ENCODE data around the gene PHEX.
A peak's percentile ranks its signal among the peaks of the same experiment; 100 is the strongest.

The PHEX gene

GRCh38 chrX:22105971-22106370 is 73.8 kb downstream of the PHEX start:
- DNase-seq = no peak

GRCh38 chrX:22109442-22109841 is 77.3 kb downstream of the PHEX start:
- no peak for DNase-seq

DNA sequence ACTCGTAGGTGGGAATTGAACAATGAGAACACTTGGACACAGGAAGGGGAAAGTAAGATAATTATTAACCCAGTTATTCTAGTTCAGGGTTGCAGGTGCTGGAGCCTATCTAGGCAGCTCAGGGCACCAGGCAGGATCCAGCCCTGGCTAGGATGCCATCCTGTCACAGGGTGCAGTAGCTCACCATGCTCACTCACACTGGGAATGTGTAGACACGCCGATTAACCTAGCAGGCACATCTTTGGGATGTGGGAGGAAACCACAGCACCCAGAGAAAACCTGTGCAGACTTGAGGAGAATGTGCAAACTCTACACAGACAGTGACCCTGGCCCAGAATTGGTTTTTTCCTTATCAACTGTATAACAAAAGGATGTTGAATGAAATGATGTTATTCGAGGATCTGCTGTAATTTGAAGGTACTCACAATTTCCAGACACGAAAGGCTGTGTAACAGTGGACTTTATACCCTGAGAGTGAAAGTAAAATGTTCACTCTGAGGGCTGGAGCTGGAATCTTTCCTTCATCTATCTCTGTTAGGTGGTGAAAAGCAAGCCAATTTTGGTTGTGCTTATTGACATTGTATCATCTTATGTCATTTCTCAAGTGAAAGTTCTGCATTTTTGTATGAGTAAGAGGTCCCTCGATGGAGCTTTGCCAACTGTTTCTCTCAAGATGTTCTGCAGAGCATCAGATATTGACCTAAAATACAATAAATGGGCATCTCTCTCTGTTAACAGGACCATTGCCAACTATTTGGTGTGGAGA is 78.8 kb downstream of the PHEX start:
- DNase-seq = no peak

DNA sequence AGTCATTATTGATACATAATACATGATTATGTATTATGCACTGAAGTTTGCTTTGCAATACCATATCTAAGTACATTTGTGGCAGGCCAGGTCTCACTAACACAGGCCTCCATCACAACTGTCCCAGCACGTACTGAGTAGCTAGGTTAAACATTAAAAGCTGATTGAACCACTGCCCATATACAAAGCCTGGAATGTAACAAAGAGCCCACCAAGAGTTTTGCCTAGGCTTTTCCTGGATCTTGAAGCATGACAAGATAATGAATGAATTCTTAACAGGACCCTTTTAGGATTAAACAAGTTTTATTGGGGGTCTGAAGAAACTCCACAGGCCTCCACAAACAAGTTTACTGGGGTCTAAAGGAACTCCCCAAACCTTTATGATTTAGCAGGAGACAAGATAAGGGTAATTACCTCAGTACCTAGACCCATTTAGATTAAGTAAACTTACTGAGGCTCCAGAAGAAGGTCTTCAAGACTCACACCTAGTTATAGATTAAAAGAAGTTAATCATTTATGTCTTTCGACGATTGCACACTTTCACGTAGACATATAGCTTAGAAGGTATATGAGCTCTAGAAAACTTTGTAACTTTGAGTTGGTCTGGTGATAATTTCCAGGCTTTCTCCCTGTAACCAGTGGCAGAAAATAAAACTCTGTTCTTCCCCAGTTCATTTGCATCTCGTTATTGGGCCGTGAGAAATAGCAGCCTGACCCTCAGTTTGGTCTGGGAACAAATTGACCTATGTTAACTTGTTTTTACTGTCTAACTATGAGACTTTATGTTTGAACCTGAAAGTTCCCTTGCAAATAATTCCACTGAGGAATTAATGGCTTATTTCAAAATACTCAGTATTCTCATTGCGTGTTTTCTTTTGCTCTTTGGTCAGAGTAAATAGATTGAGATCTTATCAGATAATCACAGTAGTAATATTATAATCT is 84.8 kb downstream of the PHEX start:
- no peak for DNase-seq

GRCh38 chrX:22117633-22118032 is 85.5 kb downstream of the PHEX start:
- no peak for DNase-seq

- DNase-seq = no peak
Measured at GRCh38 chrX:22118161-22118830, 86.2 kb downstream of the PHEX start.

GRCh38 chrX:22121161-22121560 is 89.0 kb downstream of the PHEX start:
- no peak for DNase-seq

DNA sequence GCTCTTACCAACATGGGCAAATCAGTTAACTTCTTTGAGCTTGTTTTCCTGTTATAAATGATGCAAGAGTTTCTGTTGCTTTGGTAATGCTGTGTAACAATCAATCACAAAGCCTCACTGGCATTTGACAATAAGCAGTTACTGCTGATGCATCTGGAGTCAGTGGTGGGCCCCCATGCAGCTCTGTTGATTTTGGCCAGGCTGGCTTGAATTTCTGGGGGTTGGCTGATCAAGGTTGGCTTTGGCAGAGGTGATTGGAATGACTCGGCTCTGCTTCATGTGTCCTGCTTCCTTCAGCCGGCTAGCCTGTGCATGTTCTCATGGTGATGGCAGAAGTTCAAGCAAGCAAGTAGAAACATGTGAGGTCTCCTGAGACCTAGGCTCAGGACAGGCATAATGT is 90.4 kb downstream of the PHEX start:
- no peak for DNase-seq

DNA sequence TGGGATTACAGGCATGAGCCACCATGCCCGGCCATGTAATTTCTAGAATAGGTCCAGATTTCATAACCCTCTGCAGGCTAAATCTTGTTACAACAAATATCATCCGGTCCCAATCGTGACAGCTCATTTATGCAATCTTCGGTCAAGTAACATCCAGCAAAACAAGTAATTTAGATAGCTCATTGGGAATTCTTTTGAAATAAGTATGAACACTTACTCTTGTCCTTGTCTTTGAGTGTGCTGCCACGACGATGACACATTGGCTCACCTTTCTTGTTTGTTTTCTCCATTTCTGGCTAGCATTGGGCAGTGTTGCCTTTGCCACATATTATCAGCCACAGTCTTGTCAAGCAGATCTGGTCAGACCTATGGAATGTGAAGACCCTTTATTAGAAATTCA is 92.0 kb downstream of the PHEX start:
- DNase-seq = no peak

DNA sequence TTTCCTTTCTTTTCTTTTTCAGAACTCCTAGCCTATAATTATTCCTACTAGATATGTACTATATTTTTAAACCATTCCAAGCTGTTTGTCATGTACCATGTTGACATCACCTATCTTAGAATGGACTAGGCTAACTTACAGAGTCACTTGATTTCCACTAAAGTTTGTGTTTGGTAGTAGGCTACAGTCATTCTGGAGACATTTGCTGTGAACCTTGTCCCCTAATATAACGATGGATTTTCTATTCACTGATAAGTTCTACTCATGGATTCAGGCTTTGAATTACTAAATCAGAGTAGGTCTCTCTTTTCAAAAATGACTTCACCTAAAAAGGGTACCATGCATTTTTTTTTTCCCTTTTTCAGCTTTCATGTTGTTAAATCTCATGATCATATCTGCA is 93.4 kb downstream of the PHEX start:
- DNase-seq = no peak

DNA sequence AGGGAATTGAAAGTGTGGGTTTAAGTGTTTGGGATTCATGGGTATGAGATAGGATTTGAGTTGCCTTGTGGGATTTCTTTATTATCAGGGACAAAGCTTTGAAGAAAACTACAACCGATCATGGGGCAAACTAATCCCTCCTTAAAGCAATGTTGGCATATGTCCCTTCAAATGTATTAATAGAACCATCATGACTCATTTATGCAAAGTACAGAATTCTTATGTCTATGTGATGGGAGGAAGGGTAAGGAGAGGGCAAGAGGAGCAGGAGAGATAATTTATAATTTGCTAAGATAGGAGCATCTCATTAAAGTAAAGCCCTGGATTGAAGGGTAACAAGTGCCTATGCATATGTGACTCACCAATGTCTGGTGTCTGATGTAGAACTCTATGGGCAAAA is 94.2 kb downstream of the PHEX start:
- no peak for DNase-seq

DNA sequence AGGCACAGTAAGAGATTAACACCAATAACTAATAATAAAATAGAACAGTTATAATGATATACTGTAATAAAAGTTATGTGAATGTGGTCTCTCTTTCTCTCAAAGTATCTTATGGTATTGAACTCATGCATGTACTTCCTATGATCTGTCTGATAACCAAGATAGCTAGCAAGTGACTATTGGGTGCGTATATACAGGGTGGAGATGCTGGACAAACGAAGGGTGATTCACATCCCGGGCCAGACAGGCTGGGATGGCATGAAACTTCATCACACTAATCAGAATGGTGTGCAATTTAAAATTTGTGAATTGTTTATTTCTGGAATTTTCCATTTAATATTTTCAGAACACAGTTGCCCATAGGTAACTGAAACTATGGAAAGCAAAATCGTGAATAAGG is 96.8 kb downstream of the PHEX start:
- no peak for DNase-seq

- DNase-seq = no peak
Measured at GRCh38 chrX:22134681-22135080, 102.6 kb downstream of the PHEX start.

- DNase-seq = no peak
Measured at GRCh38 chrX:22135171-22135711, 103.1 kb downstream of the PHEX start.

DNA sequence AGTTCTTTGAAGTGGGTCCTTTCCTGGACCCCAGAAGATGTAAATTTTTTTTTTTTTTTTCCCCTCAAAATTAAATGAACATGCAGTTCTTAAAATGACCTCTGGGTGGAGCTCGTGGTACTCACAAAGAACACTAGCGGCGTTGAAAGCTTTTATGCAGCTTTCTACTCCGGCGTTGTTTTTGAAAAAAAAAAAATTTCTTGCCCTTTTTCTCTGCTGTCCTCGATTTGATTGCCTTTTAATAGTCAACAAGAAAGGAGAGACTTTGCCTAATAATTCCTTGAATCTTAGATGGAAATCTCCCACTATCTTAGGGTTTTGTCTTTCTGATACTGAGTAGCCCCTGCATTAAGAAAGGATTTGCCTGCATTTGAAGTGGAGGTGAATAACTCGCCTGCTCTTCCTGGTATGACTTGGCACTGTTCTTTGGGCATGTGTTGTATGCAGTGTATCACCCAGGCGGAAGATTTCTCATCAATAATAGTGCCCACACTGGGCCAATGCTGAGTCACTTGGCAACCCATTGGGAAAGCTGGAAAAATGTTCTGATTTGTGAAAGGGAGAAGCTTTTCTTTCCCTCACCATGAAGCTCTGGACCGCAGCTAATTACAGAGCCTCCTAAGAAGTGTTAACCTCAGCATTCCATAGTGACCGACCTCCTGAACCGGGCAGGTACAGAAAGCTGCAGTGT is 104.0 kb downstream of the PHEX start:
- DNase-seq = peak; percentile 52

DNA sequence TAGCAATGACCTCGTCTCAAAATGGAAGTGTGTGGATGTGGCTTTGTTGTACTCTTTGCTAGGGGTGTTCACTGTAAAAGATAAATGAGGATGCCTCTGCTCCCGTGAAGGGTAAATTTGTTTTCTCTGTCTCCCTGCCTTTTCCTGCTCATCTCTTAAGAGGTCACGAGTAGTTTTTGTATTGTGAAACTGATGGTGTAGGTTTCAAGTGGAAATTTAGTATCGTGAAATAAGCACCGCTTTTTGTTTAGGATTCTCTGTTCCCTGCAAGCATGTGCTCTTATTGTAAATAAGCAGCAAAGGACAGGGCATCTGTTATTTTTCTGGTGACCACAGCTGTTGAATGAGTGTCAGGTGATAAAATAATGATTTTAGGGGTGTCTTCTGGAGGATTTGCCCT is 104.6 kb downstream of the PHEX start:
- DNase-seq = no peak

- no peak for DNase-seq
Measured at GRCh38 chrX:22139822-22140221, 107.7 kb downstream of the PHEX start.

DNA sequence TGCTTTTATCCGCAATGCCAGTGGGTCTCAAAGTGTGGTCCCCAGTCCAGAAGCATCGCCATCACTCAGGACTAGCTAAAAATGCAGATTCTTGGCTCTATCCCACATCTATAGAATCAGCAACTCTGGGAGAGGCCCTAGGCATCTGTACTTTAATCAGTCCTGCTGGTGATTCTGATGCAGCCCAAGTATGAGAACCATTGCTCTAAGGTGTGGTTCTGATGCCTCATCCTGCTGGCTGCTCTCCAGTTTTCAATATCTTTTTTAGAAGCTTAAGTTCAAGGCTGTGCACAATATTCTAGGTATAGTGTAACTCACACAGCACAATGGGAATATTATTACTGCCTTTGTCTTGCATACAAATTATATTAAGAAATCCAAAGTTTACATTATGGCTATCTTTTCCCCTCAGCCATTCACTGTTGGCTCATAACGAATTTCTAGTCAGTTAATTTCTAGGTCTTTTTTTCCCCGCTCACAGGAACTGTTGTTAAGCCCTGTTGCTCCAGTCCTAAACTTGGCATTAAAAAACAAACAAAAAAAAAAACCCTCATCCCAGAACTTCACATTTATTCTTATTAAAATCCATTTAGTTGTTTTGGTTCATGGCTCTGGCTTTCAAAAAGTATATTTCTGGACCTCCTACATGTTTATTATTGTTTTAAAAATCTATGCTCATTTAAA is 109.1 kb downstream of the PHEX start:
- no peak for DNase-seq

- DNase-seq = no peak
Measured at GRCh38 chrX:22147214-22147613, 115.1 kb downstream of the PHEX start.

DNA sequence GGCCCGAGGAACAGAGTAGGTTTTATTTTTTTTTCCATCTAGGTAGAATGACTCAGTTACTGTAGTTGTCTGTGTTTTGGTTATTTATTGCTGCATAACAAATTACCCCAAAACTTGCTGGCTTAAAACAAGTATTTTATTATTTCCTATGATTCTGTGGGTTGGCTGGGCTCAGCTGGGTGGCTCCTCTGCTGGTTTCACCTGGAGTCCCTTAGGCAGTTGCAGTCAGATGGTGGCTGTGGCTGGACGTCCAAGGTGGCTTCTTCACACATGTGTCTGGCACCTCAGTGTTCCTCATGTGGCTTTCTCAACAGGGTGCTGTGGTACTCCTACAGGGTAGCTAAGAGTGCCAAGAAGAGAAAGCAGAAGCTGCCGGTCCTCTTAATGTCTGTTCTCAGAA is 115.8 kb downstream of the PHEX start:
- no peak for DNase-seq

DNA sequence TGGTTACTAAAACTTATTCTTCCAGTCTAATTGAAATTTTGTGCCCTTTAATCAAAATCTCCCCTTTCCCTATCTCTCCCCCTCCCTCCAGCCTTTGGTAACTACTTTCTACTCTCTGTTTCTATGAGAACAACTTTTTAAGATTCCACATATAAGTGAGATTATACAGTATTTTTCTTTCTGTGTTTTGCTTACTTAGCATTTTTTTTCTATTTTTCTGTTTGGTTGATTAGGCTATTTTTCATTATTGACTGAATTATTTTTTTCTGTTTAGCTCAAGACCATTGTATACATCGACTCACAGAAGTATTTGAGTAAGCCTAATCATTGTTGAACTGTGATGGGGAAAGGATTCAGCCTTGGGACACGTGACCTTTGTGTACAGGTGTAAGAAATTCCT is 116.4 kb downstream of the PHEX start:
- no peak for DNase-seq

- DNase-seq = no peak
Measured at GRCh38 chrX:22150371-22150770, 118.2 kb downstream of the PHEX start.
